Measurements from ENCODE around the gene ITK. TPM values are rescaled to one million over a fixed set of nuclear protein-coding genes. Genes with fewer than 3 reads are reported as not detected.
"Not testable (repeated sequence)": the region's sequence is repeated elsewhere in the genome, so short reads cannot be mapped to it uniquely, and the experiment has no call there.

Gene ITK
- total RNA-seq, 2 experiments from 2014 or later: 152 to 156 TPM

- ChIA-PET CTCF (interaction anchor here (0.8 to 2.6 kb wide), 9 partner anchors 9 to 69 kb away, joined by 3 to 9 read pairs (median 3); no protein-coding TSS in a partner anchor), POLR2A (interaction anchor here (0.6 to 1.8 kb wide), 14 partner anchors 9 to 74 kb away, joined by 3 to 5 read pairs (median 3); partner anchors contain the start of gene MED7)
These were observed 36.8 kb downstream of the ITK start for GRCh38 chr5:157217289-157218024.

- POLR2A ChIA-PET: interaction anchor here (0.7 to 1.7 kb wide), 5 partner anchors 8 to 47 kb away, joined by 3 to 10 read pairs (median 5); partner anchors contain the start of gene ITK
- CTCF ChIA-PET: interaction anchor here (0.9 to 2.6 kb wide), 7 partner anchors 20 to 77 kb away, joined by 3 to 9 read pairs (median 3); partner anchors contain the start of gene MED7
These were observed 39.0 kb downstream of the ITK start for GRCh38 chr5:157219491-157220271.

- CTCF ChIA-PET: interaction anchor here (0.8 to 1.3 kb wide), 6 partner anchors 25 to 79 kb away, joined by 3 to 4 read pairs (median 4); partner anchors contain the start of gene MED7
- POLR2A ChIA-PET: interaction anchor here (0.6 to 1.9 kb wide), 4 partner anchors 31 to 79 kb away, joined by 3 to 5 read pairs (median 5); partner anchors contain the start of gene MED7
These were observed 41.3 kb downstream of the ITK start for GRCh38 chr5:157221959-157222358.

- ChIA-PET POLR2A (interaction anchor here (0.6 to 1.9 kb wide), 4 partner anchors 30 to 80 kb away, joined by 3 to 5 read pairs (median 5); partner anchors contain the start of gene MED7), CTCF (interaction anchor here (1.3 kb wide), 2 partner anchors 26 to 38 kb away, joined by 4 read pairs; no protein-coding TSS in a partner anchor)
These were observed 42.0 kb downstream of the ITK start for GRCh38 chr5:157222506-157223230.

- ChIA-PET CTCF (interaction anchor here (0.7 to 1.4 kb wide), 6 partner anchors 8 to 59 kb away, joined by 3 to 4 read pairs (median 3); no protein-coding TSS in a partner anchor), POLR2A (interaction anchor here (0.6 to 2.2 kb wide), 11 partner anchors 8 to 312 kb away, joined by 3 to 15 read pairs (median 4); no protein-coding TSS in a partner anchor)
These were observed 45.1 kb downstream of the ITK start for GRCh38 chr5:157225469-157226422.

GRCh38 chr5:157230610-157231009, 50.0 kb downstream of the ITK start:
- CTCF ChIA-PET: interaction anchor here (1.4 kb wide), 1 partner anchor 81 kb away, joined by 4 read pairs; no protein-coding TSS in a partner anchor
- POLR2A ChIA-PET: no interaction called here

GRCh38 chr5:157232706-157233105, 52.1 kb downstream of the ITK start:
- ChIA-PET POLR2A (no interaction called here), CTCF (no interaction called here)

GRCh38 chr5:157233515-157233914, 52.9 kb downstream of the ITK start:
- CTCF ChIA-PET: no interaction called here
- POLR2A ChIA-PET: interaction anchor here (0.6 kb wide), 1 partner anchor 78 kb away, joined by 3 read pairs; no protein-coding TSS in a partner anchor

- ChIA-PET CTCF (no interaction called here), POLR2A (no interaction called here)
These were observed 55.8 kb downstream of the ITK start for GRCh38 chr5:157236423-157236822.

GRCh38 chr5:157241483-157241882, 60.8 kb downstream of the ITK start:
- CTCF ChIA-PET: no interaction called here
- POLR2A ChIA-PET: no interaction called here

- POLR2A ChIA-PET: not testable (repeated sequence)
- CTCF ChIA-PET: interaction anchor here (0.5 to 0.7 kb wide), 2 partner anchors 24 to 228 kb away, joined by 5 read pairs; no protein-coding TSS in a partner anchor
These were observed 64.1 kb downstream of the ITK start for GRCh38 chr5:157244704-157245103.

GRCh38 chr5:157245476-157245875, 64.8 kb downstream of the ITK start:
- POLR2A ChIA-PET: no interaction called here
- CTCF ChIA-PET: no interaction called here

- POLR2A ChIA-PET: interaction anchor here (0.7 kb wide), 1 partner anchor 20 kb away, joined by 3 read pairs; no protein-coding TSS in a partner anchor
- CTCF ChIA-PET: no interaction called here
These were observed 65.2 kb downstream of the ITK start for GRCh38 chr5:157245886-157246285.

GRCh38 chr5:157247267-157247666, 66.6 kb downstream of the ITK start:
- CTCF ChIA-PET: interaction anchor here (0.7 kb wide), 1 partner anchor 20 kb away, joined by 5 read pairs; no protein-coding TSS in a partner anchor
- POLR2A ChIA-PET: no interaction called here

- ChIA-PET POLR2A (interaction anchor here (1.0 to 1.4 kb wide), 2 partner anchors 24 to 32 kb away, joined by 3 to 6 read pairs; no protein-coding TSS in a partner anchor), CTCF (interaction anchor here (0.7 kb wide), 1 partner anchor 12 kb away, joined by 3 read pairs; no protein-coding TSS in a partner anchor)
These were observed 68.3 kb downstream of the ITK start for GRCh38 chr5:157248821-157249470.

GRCh38 chr5:157252711-157253465, 72.2 kb downstream of the ITK start:
- ChIA-PET CTCF (interaction anchor here (0.7 to 3.2 kb wide), 22 partner anchors 11 to 116 kb away, joined by 3 to 9 read pairs (median 3); partner anchors contain the start of genes CYFIP2 and MED7), POLR2A (interaction anchor here (0.5 to 1.6 kb wide), 9 partner anchors 9 to 478 kb away, joined by 3 to 8 read pairs (median 4); partner anchors contain the start of gene ITK)

Measured in activated CD8-positive, alpha-beta memory T cell treated with anti-CD3 and anti-CD28 coated beads for 36 hours (primary cell).